Measurements from ENCODE around the gene NFIX.

DNA sequence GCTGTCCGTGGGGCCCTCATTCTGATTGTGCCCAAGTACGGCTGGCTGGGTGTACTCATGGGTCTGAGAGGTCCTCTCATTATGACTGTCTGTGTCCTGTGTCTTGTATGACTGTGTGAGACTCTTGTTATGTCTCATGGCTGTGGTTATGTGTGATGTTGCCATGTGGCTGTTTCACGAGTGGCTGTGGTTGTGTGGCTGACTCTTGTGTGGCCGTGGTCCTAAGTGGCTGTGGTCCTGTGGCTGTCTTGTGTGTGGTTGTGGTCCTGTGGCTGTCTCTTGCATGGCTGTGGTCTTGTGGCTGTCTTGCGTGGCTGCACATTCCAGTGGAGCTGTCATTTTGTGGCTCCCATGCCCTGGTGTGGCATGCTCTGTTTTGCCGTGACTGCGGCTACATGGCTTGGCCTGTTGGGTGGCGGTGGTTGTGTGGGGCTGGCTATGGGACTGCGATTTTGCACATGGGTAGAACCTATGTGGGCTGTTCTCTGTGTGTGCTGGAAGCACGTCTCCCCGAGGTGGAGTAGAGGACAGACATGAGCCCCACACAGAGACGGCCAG, 104.8 kb downstream of the NFIX start:
- TF ChIP-seq, protein P1, sequence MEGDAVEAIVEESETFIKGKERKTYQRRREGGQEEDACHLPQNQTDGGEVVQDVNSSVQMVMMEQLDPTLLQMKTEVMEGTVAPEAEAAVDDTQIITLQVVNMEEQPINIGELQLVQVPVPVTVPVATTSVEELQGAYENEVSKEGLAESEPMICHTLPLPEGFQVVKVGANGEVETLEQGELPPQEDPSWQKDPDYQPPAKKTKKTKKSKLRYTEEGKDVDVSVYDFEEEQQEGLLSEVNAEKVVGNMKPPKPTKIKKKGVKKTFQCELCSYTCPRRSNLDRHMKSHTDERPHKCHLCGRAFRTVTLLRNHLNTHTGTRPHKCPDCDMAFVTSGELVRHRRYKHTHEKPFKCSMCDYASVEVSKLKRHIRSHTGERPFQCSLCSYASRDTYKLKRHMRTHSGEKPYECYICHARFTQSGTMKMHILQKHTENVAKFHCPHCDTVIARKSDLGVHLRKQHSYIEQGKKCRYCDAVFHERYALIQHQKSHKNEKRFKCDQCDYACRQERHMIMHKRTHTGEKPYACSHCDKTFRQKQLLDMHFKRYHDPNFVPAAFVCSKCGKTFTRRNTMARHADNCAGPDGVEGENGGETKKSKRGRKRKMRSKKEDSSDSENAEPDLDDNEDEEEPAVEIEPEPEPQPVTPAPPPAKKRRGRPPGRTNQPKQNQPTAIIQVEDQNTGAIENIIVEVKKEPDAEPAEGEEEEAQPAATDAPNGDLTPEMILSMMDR (IDR thresholded peaks at IDR 0.05; ENCODE audit: low read depth, low read length): no peak
- TF ChIP-seq EZH2phosphoT487 (IDR thresholded peaks at IDR 0.05; ENCODE audit: low read depth): no peak

Measured in OCI-LY3 (cell line).